Stimulated activated CD8-positive, alpha-beta memory T cell treated with anti-CD3 and anti-CD28 coated beads, Interleukin-4, amount 100 ng/mL, for 48 hours (primary cell): ENCODE data around the gene TUBGCP6.
"Not testable (repeated sequence)": the region's sequence is repeated elsewhere in the genome, so short reads cannot be mapped to it uniquely, and the experiment has no call there.

Source experiments
- DNase-seq: peaks from one replicate; pipeline ENCODE4 v3.0.0-alpha.2; 2020

TUBGCP6 gene

GRCh38 chr22:50209893-50210292 lies 34.9 kb downstream of the TUBGCP6 start:
- peak; percentile 79 for DNase-seq

GRCh38 chr22:50208939-50209892 lies 35.6 kb downstream of the TUBGCP6 start:
- peak; percentile 23 for DNase-seq

- no peak for DNase-seq
These were observed 36.3 kb downstream of the TUBGCP6 start for GRCh38 chr22:50208430-50208938.

- DNase-seq, result no peak
These were observed 37.3 kb downstream of the TUBGCP6 start for GRCh38 chr22:50207383-50208140.

- no peak for DNase-seq
These were observed 38.2 kb downstream of the TUBGCP6 start for GRCh38 chr22:50206599-50206998.

- no peak for DNase-seq
These were observed 38.8 kb downstream of the TUBGCP6 start for GRCh38 chr22:50205781-50206569.

- DNase-seq, result not testable (repeated sequence)
These were observed 39.8 kb downstream of the TUBGCP6 start for GRCh38 chr22:50204998-50205397.

- no peak for DNase-seq
These were observed 40.3 kb downstream of the TUBGCP6 start for GRCh38 chr22:50204571-50204970.

GRCh38 chr22:50203288-50203687 lies 41.5 kb downstream of the TUBGCP6 start:
- DNase-seq, result no peak

- DNase-seq, result no peak
These were observed 42.6 kb downstream of the TUBGCP6 start for GRCh38 chr22:50202130-50202666.

GRCh38 chr22:50201191-50202129 lies 43.4 kb downstream of the TUBGCP6 start:
- DNase-seq, result no peak

GRCh38 chr22:50200461-50201190 lies 44.2 kb downstream of the TUBGCP6 start, which contains the start of gene SELENOO:
Gene SELENOO, plus strand, starts transcription at chr22:50201011. Its CDS starts 26 bp downstream, at chr22:50201037.
- DNase-seq, result peak; percentile 94

GRCh38 chr22:50199829-50200460 lies 44.9 kb downstream of the TUBGCP6 start:
- DNase-seq, result no peak

GRCh38 chr22:50199251-50199721 lies 45.5 kb downstream of the TUBGCP6 start:
- no peak for DNase-seq

- DNase-seq, result no peak
These were observed 46.2 kb downstream of the TUBGCP6 start for GRCh38 chr22:50198624-50199017.

- DNase-seq, result no peak
These were observed 46.8 kb downstream of the TUBGCP6 start for GRCh38 chr22:50197856-50198623.

GRCh38 chr22:50197000-50197800 lies 47.6 kb downstream of the TUBGCP6 start:
- no peak for DNase-seq

GRCh38 chr22:50196256-50196655 lies 48.6 kb downstream of the TUBGCP6 start:
- no peak for DNase-seq
